GM15510 (cell line): ENCODE data around the gene C2.

Source experiments
- POLR2A ChIP-seq: IDR thresholded peaks from 3 replicates; pipeline ENCODE4 v1.6.1; 2011; ENCODE audit warnings: borderline replicate concordance; ENCODE audit not compliant: insufficient read length; ENCODE audit errors: extremely low read depth

Gene C2

DNA sequence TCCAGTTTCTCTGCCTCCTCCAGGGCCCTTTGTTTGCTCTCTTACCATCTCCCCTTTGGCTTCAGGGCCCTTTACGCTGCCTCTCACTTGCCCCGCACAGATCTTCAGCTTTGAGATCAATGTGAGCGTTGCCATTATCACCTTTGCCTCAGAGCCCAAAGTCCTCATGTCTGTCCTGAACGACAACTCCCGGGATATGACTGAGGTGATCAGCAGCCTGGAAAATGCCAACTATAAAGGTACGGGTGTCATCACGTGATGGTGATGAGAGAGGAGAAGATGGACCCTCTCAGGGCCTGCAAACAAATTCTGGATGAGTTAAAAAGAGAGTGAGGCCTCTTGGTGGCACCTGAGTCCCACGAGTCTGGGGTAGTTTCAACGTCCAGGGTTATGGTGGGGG lies 8.3 kb downstream of the C2 start:
- TF ChIP-seq POLR2A, result no peak

DNA sequence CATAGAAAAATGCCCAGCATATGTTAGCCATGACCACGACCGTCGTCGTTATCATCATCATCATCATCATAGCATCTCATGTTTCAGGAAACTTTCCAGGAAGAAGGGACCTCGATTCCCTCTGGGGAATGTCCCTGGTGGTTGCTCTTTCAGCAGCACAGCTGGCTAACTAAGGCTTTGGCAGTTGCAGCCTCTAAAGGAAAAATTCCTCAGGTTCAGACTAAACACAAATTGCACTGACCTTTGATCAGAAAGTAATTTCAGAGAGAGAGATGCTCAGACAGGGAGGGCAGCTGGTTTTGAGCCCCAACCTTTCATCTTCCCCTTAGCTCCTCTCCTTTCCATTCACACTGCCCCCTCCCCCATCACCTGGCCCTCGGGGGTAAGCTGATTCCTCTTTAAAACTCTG lies 12.7 kb downstream of the C2 start:
- TF ChIP-seq POLR2A, result no peak

DNA sequence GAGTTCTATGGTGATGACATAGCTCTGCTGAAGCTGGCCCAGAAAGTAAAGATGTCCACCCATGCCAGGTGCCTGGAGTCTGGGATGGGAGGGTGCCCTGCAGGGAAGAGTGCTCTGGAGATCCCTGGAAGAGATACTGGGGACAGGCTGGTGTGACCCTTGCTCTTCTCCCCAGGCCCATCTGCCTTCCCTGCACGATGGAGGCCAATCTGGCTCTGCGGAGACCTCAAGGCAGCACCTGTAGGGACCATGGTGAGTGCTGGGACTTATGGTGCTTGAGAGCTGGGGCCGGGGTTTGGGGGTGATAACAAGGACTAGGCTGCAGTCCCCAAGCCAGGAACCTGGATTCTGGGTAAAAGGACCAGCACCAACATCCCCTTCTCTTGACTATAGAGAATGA lies 16.2 kb downstream of the C2 start:
- no peak for TF ChIP-seq POLR2A

DNA sequence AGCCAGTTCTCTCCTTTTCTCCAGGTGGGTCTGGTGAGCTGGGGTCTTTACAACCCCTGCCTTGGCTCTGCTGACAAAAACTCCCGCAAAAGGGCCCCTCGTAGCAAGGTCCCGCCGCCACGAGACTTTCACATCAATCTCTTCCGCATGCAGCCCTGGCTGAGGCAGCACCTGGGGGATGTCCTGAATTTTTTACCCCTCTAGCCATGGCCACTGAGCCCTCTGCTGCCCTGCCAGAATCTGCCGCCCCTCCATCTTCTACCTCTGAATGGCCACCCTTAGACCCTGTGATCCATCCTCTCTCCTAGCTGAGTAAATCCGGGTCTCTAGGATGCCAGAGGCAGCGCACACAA lies 17.6 kb downstream of the C2 start:
- no peak for TF ChIP-seq POLR2A

DNA sequence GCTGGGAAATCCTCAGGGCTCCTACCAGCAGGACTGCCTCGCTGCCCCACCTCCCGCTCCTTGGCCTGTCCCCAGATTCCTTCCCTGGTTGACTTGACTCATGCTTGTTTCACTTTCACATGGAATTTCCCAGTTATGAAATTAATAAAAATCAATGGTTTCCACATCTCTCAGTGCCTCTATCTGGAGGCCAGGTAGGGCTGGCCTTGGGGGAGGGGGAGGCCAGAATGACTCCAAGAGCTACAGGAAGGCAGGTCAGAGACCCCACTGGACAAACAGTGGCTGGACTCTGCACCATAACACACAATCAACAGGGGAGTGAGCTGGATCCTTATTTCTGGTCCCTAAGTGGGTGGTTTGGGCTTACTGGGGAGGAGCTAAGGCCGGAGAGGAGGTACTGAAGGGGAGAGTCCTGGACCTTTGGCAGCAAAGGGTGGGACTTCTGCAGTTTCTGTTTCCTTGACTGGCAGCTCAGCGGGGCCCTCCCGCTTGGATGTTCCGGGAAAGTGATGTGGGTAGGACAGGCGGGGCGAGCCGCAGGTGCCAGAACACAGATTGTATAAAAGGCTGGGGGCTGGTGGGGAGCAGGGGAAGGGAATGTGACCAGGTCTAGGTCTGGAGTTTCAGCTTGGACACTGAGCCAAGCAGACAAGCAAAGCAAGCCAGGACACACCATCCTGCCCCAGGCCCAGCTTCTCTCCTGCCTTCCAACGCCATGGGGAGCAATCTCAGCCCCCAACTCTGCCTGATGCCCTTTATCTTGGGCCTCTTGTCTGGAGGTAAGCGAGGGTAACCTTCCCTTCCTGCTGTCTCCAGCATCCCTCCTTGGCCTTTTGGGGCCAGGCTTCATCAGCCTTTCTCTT lies 18.2 kb downstream of the C2 start, which contains the start of gene CFB:
TSS of gene CFB (plus strand) at position 589 of the 863 bp plus-strand sequence. CDS start at position 716, 127 bp downstream.
- TF ChIP-seq POLR2A, result no peak

DNA sequence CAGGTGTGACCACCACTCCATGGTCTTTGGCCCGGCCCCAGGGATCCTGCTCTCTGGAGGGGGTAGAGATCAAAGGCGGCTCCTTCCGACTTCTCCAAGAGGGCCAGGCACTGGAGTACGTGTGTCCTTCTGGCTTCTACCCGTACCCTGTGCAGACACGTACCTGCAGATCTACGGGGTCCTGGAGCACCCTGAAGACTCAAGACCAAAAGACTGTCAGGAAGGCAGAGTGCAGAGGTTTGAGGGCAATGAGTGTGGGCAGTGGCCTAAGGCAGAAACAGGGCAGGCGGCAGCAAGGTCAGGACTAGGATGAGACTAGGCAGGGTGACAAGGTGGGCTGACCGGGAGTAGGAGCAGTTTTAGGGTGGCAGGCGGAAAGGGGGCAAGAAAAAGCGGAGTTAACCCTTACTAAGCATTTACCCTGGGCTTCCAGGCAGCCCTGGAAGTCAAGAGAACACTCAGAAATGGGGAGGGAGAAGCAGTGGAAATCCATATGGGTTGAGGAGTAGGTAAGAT lies 18.9 kb downstream of the C2 start:
- TF ChIP-seq POLR2A, result no peak

DNA sequence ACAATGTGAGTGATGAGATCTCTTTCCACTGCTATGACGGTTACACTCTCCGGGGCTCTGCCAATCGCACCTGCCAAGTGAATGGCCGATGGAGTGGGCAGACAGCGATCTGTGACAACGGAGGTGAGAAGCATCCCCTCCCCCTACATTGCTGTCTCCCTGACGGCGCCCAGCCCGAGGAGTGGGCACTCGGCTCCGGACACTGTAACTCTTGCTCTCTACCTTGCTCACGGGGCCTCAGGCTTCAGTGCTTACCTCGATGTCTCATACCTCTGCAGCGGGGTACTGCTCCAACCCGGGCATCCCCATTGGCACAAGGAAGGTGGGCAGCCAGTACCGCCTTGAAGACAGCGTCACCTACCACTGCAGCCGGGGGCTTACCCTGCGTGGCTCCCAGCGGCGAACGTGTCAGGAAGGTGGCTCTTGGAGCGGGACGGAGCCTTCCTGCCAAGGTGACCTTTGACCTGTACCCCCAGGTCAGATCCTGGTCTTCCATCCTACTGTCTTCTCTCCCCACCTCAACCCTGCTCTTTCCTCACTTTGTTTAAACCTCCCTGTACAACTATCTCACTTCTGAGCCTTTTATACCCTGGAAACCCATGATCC lies 19.7 kb downstream of the C2 start:
- TF ChIP-seq POLR2A, result no peak

DNA sequence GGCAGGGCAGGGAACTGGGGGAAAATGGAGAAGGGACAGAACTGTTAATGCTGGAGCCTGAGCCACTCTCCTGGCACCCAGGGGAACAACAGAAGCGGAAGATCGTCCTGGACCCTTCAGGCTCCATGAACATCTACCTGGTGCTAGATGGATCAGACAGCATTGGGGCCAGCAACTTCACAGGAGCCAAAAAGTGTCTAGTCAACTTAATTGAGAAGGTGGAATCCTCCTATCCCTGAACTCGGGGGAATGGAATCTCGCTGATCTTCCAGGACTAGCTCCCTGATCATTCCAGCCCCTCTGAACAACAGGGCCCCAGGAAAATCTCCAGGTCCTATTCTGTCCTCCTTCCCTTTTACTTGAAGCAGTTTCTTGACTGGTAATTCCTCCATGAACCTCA lies 20.3 kb downstream of the C2 start:
- TF ChIP-seq POLR2A, result no peak

DNA sequence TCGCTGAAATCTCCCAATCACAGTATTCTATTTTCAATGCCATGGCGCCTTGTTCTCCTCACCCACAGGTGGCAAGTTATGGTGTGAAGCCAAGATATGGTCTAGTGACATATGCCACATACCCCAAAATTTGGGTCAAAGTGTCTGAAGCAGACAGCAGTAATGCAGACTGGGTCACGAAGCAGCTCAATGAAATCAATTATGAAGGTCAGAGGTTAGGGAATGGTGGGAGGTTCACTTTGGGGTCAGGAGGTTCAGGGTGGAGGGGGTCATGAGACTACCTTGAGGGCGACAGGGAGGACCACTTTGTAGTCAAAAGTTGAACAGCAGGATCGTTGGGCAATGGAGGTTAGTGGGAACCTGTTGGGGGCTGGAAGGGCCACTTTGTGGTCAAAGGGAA lies 20.8 kb downstream of the C2 start:
- no peak for TF ChIP-seq POLR2A

DNA sequence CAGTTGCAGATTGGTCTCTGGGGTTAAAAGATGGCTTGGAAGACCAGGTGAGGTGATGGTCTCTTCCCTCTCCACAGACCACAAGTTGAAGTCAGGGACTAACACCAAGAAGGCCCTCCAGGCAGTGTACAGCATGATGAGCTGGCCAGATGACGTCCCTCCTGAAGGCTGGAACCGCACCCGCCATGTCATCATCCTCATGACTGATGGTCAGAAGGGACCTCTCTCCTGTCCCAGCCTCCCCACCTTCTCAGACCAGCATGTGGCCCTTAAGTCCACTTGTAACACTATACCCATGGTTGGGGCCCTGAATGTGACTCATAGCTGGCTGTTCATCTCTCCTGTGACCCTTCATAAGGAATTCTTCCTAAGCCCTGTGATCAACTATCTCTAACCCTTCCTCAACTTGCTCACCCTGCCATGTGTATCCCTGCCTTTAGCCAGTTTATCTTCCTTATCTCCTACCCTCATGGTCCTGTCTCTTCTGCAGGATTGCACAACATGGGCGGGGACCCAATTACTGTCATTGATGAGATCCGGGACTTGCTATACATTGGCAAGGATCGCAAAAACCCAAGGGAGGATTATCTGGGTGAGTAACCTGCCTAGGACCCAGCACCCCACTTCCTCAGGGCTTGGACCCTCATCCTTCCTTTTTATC lies 21.4 kb downstream of the C2 start:
- TF ChIP-seq POLR2A, result no peak

DNA sequence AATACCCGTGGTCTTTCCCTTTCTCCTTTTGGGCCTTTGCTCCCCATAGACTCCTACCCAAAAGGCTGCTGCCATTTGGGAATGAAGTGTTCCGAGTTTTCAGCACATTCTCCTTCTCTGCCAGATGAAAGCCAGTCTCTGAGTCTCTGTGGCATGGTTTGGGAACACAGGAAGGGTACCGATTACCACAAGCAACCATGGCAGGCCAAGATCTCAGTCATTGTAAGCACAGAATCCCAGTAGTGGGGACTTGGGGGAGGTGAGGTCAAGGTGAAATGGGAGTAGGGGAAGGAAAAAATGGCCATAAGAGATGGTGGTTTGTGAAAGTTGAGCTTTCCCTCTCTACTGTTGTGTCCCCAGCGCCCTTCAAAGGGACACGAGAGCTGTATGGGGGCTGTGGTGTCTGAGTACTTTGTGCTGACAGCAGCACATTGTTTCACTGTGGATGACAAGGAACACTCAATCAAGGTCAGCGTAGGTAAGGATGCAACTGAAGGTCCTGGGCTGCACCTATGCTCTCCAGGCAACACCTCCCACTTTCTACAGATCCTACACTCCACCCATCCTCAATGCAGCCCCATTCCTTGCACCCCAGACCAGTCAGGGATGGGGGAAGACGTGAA lies 22.5 kb downstream of the C2 start:
- TF ChIP-seq POLR2A, result no peak

DNA sequence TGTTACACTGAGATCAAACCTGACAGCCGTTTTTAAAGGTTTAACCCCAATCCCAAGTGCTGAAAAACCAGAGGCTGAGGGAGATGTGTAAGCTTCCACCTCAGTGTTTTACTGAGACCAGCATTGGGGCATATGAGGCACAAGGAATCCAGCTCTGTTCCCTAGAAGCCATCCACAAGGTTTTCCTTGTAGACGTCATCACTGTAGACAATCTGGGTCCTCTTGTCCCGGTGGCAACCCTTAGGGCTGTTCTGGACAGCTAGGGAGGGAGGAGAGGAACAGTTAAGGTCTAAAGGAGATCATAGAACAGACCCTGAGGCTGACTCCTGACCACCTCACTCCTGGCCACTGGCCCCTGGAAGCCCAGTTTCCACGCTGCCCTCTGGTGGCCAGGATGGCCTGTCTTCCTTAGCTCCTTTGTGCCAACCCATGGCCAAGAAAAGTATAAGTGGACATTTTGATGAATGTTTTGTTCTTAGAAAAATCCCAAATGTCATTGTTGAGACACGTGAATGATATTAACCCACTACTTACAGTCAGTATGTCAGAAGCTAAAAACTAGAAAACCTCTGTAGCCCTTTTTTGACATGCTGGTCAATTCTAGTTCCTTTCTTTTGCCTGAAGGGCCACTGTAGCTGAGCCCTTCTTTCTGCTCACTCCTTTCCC lies 24.8 kb downstream of the C2 start:
- TF ChIP-seq POLR2A, result no peak

DNA sequence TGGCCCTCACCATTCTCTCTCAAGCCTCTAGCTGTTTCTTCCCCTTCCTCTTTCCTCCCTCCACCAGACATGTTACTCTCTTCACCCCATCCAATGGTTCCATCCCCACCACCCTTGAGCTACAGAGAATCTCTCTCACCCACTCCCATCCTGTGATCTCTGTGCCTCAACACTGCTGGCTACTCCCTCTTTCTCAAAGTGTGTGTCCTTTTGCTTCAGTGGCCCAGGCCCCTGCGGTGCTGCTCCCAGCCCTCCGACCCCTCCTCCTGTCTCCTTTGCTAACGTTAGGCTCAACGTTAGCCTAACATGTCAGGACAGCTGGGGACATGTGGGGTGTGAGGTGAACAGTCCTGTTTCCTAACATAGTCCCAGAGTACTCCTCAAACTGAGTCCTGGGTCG lies 25.4 kb downstream of the C2 start:
- TF ChIP-seq POLR2A, result no peak

DNA sequence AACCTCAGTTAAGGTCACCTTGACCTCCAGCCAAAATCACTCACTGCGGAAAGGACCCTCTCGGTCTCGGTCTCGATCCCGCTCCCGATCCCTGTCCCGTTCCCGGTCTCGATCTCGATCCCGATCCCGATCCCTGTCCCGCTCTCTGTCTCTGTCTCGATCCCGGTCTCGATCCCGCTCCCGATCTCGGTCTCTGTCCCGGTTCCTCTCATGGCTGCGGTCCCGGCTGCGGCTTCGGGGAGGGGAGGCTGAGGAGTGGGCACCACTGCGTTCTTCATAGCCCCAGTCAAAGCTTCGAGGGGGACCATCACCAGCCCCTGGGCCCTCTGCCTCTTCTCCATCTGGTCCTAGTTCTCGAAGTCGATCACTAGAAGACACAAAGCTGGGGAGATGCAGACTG lies 27.0 kb downstream of the C2 start:
- TF ChIP-seq POLR2A, result no peak

DNA sequence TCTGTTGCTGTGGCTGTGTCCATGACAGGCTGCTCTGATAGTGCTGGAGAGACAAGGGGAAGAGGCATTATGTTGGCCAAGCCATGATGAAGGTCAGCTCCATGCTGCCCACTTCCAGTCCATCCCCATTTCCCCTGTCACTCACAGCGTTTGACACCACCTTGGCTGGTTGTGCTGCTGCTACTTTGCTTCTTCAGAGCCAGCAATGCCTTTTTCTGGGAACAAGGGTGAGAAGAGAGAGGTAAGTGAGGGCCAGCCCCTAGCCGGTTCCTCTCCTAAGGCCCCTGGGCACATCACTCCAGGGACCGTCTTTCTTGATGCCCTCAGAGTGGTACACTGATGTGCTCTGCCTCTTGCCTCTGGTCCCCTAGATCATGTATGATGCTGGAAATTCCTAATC lies 29.3 kb downstream of the C2 start:
- TF ChIP-seq POLR2A, result no peak

DNA sequence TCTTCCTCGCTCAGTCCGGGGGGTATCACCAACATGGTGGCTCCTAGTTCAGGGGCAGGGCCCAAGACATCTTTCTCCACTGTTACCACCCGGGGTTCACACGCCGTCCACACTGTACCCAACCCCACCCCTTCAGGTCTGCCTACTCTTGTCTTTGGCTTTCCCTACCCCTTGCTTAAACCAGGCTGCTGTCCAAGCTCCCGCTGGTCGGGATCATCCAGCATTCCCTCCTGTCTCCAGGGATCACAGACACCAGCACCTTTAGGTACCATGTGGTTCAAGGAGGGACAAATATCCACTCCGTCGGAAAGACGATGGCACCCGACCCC lies 30.9 kb downstream of the C2 start:
- TF ChIP-seq POLR2A, result no peak
